GM20000 (cell line): ENCODE measurements around the gene MYO9B.
A peak's percentile ranks its signal among the peaks of the same experiment; 100 is the strongest.

ENCODE experiments used
- DNase-seq: peaks from one replicate; pipeline ENCODE4 v3.0.0; 2012; ENCODE audit warnings: low spot score
- TF ChIP-seq, protein P1 (sequence below): IDR thresholded peaks from 2 replicates; pipeline ENCODE4 v1.5.1; 2012; ENCODE audit warnings: mild to moderate bottlenecking, control low read depth; ENCODE audit errors: extremely low read depth, missing control alignments

Gene MYO9B

DNA sequence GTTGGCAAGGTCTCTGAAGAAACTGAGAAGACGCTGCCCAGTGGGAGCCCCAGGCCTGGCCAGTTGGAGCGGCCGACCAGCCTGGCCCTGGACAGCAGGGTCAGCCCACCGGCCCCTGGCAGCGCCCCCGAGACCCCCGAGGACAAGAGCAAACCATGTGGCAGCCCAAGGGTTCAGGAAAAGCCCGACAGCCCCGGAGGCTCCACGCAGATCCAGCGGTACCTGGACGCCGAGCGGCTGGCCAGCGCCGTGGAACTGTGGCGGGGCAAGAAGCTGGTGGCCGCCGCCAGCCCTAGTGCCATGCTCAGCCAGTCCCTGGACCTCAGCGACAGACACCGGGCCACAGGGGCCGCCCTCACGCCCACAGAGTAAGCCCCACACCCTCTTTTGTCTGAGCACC, 119.5 kb downstream of the MYO9B start:
- no peak for DNase-seq
- TF ChIP-seq, protein P1, sequence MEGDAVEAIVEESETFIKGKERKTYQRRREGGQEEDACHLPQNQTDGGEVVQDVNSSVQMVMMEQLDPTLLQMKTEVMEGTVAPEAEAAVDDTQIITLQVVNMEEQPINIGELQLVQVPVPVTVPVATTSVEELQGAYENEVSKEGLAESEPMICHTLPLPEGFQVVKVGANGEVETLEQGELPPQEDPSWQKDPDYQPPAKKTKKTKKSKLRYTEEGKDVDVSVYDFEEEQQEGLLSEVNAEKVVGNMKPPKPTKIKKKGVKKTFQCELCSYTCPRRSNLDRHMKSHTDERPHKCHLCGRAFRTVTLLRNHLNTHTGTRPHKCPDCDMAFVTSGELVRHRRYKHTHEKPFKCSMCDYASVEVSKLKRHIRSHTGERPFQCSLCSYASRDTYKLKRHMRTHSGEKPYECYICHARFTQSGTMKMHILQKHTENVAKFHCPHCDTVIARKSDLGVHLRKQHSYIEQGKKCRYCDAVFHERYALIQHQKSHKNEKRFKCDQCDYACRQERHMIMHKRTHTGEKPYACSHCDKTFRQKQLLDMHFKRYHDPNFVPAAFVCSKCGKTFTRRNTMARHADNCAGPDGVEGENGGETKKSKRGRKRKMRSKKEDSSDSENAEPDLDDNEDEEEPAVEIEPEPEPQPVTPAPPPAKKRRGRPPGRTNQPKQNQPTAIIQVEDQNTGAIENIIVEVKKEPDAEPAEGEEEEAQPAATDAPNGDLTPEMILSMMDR, result no peak

DNA sequence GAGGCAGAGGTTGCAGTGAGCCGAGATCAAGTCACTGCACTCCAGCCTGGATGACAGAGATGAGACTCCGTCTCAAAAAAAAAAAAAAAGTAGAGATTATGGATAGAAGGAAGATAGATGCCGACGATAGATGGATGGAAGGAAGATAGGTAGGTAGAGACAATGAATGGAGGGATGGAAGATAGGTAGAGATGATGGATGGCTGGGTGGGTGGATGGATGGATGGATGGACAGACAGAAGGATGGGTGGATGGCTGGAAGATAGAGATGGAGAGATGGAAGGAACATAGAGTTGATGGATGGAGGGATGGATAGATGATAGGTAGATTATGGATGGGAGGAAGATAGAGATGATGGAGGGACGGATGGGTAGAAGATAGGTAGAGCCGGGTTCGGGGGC, 121.0 kb downstream of the MYO9B start:
- DNase-seq, result no peak
- TF ChIP-seq, protein P1, result no peak

DNA sequence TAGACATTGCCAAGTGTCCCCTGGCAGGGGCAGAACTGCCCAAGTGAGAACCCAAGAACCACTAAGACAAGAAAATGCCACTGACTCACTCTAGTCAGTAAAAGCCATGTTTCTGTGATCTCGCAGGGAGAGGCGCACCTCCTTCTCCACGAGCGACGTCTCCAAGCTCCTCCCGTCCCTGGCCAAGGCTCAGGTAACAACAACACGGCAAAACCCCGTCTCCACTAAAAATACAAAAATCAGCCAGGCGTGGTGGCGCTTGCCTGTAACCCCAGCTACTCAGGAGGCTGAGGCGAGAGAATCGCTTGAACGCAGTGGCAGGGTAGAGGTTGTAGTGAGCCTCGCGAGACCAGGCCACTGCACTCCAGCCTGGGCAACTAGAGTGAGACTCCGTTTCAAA, 122.1 kb downstream of the MYO9B start:
- TF ChIP-seq, protein P1, result no peak
- DNase-seq, result no peak

DNA sequence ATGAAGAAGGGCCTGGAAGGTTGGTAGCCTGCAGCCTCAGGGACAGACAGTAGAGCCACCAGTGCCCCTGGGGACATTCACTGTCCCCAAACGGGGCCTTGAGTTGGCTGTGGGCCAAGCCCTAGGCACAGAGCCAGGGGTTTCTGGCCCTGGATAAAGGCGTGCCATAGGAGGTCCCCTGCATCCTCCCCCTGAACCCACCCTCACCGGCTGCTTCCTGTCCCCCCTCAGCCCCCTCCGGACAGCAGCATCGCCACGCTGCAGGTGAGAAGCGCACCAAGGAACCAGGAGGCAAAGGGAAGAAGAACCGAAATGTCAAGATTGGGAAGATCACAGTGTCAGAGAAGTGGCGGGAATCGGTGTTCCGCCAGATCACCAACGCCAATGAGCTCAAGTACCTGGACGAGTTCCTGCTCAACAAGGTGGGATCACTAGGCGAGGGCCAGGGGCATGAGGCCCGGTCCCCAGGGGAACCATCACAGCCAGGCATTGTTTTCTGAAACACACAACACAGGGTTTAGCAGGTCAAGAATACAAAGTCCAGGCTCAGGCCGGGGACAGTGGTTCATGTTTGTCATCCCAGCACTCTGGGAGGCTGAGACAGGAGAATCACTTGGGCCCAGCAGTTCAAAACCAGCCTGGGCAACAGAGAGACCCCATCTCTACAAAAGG, 125.0 kb downstream of the MYO9B start:
- TF ChIP-seq, protein P1, result no peak
- no peak for DNase-seq

DNA sequence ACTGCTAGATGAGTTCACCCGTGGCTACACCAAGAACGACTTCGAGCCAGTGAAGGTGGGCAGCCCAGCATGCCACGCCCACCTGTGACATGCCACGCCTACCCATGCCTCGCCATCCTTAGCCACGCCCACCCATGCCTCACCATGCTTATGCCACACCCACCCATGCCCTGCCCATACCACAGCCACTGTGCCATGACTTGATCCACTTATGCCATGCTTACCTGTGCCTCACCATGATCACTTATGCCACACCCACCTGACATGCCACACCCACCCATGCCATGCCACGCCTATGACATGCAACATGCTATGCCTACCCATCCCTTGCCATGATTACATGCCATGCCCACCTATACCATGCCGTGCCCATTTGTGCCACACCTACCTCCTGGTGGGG, 126.7 kb downstream of the MYO9B start:
- TF ChIP-seq, protein P1, result no peak
- DNase-seq, result no peak

DNA sequence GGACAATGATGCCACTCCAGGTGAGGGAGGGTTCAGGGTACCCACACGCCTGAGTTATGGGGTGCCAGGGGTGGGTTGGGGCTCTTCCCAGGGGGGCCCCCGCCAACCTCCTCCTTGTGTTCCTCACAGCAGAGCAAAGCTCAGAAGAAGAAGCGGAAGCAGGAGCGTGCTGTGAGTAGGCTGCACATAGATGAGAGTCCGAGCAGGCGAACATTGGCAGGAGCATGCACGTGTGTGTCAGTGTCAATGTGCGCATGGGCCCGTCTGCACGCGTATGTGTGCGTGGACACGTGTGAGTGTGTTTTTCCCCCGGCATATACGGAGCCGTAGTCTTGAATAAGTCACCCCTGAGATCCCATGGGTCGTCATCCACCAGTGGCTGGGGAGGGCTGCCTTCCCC, 127.1 kb downstream of the MYO9B start:
- TF ChIP-seq, protein P1, result no peak
- no peak for DNase-seq

DNA sequence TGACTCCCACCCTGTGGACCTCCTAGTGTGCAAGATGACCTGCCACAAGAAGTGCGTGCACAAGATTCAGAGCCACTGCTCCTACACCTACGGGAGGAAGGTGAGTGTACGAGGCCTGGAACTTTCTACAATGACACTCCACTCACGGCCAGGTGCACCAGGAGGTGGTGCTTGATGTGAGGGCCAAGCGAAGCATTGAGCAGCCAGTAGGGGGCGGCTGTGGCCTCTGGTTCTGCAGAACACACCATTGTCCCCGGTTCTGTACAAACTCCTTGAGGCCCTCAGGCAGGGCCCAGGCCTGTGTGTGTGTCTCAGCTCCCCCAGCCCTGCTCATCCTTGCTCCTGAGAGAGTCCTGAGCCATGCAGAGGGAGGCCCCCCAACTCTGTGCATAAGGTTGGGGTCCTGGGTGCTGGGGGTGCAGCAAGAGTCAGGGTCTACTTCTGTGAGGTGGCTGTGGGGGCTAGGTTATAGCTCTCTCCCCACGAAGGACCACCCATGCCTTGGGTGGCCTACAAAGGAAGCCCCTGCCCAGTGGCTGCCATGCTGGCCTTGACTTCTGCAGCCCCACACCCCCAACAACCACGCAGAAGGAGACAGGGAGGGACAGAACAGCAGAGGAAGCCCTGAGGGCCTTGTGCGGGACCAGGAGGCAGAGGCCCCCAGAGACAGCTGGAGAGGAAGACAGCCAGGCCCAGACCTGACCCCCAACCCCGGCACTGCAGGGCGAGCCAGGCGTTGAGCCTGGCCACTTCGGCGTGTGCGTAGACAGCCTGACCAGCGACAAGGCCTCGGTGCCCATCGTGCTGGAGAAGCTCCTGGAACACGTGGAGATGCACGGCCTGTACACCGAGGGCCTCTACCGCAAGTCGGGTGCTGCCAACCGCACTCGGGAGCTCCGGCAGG, 129.9 kb downstream of the MYO9B start:
- no peak for DNase-seq
- TF ChIP-seq, protein P1, result peak; percentile 53
